HG02870 (cell line): ENCODE measurements around the gene RAD51D.
"Not testable (repeated sequence)": the region's sequence is repeated elsewhere in the genome, so short reads cannot be mapped to it uniquely, and the experiment has no call there.

ENCODE experiments used
- ATAC-seq: cut with Tn5 transposase; IDR thresholded peaks from one replicate; pipeline ENCODE4 v1.9.1; 2021; ENCODE audit warnings: mild to moderate bottlenecking, moderate library complexity; ENCODE audit not compliant: unreplicated experiment

Gene RAD51D

GRCh38 chr17:35119370-35120165, at the start of gene RAD51D:
Gene RAD51D (minus strand): TSS chr17:35119860. CDS start chr17:35119613, 247 bp downstream.
- ATAC-seq = peak; percentile 71

GRCh38 chr17:35167666-35168065, 48.0 kb upstream of the RAD51D start:
- no peak for ATAC-seq

GRCh38 chr17:35167046-35167445, 47.4 kb upstream of the RAD51D start:
- no peak for ATAC-seq

GRCh38 chr17:35166526-35166925, 46.9 kb upstream of the RAD51D start:
- ATAC-seq = no peak

- no peak for ATAC-seq
Measured at GRCh38 chr17:35164716-35165115, 45.1 kb upstream of the RAD51D start.

- no peak for ATAC-seq
Measured at GRCh38 chr17:35163886-35164285, 44.2 kb upstream of the RAD51D start.

- ATAC-seq = no peak
Measured at GRCh38 chr17:35162755-35163154, 43.1 kb upstream of the RAD51D start.

GRCh38 chr17:35161281-35161761, 41.7 kb upstream of the RAD51D start:
- no peak for ATAC-seq

- no peak for ATAC-seq
Measured at GRCh38 chr17:35160354-35161201, 40.9 kb upstream of the RAD51D start.

GRCh38 chr17:35159940-35160339, 40.3 kb upstream of the RAD51D start:
- ATAC-seq = no peak

- ATAC-seq = no peak
Measured at GRCh38 chr17:35155246-35155645, 35.6 kb upstream of the RAD51D start.

- no peak for ATAC-seq
Measured at GRCh38 chr17:35154196-35155165, 34.8 kb upstream of the RAD51D start.

- no peak for ATAC-seq
Measured at GRCh38 chr17:35152421-35153140, 32.9 kb upstream of the RAD51D start.

- not testable (repeated sequence) for ATAC-seq
Measured at GRCh38 chr17:35151080-35151479, 31.4 kb upstream of the RAD51D start.

GRCh38 chr17:35149941-35150340, 30.3 kb upstream of the RAD51D start:
- no peak for ATAC-seq

- no peak for ATAC-seq
Measured at GRCh38 chr17:35148144-35148543, 28.5 kb upstream of the RAD51D start.

GRCh38 chr17:35147375-35147905, 27.8 kb upstream of the RAD51D start, which contains the start of gene UNC45B:
Gene UNC45B (plus strand): TSS chr17:35147817. CDS start chr17:35148264, 447 bp downstream.
- no peak for ATAC-seq

- no peak for ATAC-seq
Measured at GRCh38 chr17:35146214-35146833, 26.7 kb upstream of the RAD51D start.

- ATAC-seq = no peak
Measured at GRCh38 chr17:35144840-35145239, 25.2 kb upstream of the RAD51D start.
